WI38 (cell line): ENCODE data around the gene LRRC39.

Experiments used
- H3K4me3 ChIP-seq: 2 replicates; pipeline ENCODE4 v1.5.1; 2011; ENCODE audit warnings: low read depth, mild to moderate bottlenecking, control low read depth, low read length
- CTCF ChIP-seq: IDR thresholded peaks from 2 replicates; pipeline ENCODE4 v1.5.1; 2012; ENCODE audit warnings: low read depth, mild to moderate bottlenecking, control low read depth, low read length

The LRRC39 gene

GRCh38 chr1:100178091-100178490, at the start of gene LRRC39:
TSS of gene LRRC39 (minus strand) at chr1:100178256. CDS start at chr1:100168516, 9,740 bp downstream.
- no peak for TF ChIP-seq CTCF
- no peak within 1 kb of the TSS for H3K4me3 ChIP-seq

- no peak for TF ChIP-seq CTCF
- no peak overlapping the region for H3K4me3 ChIP-seq
Observed at GRCh38 chr1:100222428-100222827, 44.4 kb upstream of the LRRC39 start.

- TF ChIP-seq CTCF: no peak
- no peak overlapping the region for H3K4me3 ChIP-seq
Observed at GRCh38 chr1:100219883-100220282, 41.8 kb upstream of the LRRC39 start.

GRCh38 chr1:100219457-100219856, 41.4 kb upstream of the LRRC39 start:
- no peak for TF ChIP-seq CTCF
- H3K4me3 ChIP-seq: no peak overlapping the region

- no peak for TF ChIP-seq CTCF
- no peak overlapping the region for H3K4me3 ChIP-seq
Observed at GRCh38 chr1:100217834-100218233, 39.8 kb upstream of the LRRC39 start.

GRCh38 chr1:100215101-100215500, 37.0 kb upstream of the LRRC39 start:
- TF ChIP-seq CTCF: no peak
- H3K4me3 ChIP-seq: no peak overlapping the region

GRCh38 chr1:100213141-100213540, 35.1 kb upstream of the LRRC39 start:
- no peak for TF ChIP-seq CTCF
- H3K4me3 ChIP-seq: no peak overlapping the region
